Measurements from ENCODE around the gene ARL5C.
A peak's percentile ranks its signal among the peaks of the same experiment; 100 is the strongest.

Gene ARL5C, protein sequence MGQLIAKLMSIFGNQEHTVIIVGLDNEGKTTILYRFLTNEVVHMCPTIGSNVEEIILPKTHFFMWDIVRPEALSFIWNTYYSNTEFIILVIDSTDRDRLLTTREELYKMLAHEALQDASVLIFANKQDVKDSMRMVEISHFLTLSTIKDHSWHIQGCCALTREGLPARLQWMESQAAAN

GRCh38 chr17:39165841-39166349 lies at the start of gene ARL5C:
Gene ARL5C (minus strand): TSS chr17:39166161. CDS start chr17:39165760, 401 bp downstream.
- DNase-seq (ENCODE audit: low read depth), result no peak

DNA sequence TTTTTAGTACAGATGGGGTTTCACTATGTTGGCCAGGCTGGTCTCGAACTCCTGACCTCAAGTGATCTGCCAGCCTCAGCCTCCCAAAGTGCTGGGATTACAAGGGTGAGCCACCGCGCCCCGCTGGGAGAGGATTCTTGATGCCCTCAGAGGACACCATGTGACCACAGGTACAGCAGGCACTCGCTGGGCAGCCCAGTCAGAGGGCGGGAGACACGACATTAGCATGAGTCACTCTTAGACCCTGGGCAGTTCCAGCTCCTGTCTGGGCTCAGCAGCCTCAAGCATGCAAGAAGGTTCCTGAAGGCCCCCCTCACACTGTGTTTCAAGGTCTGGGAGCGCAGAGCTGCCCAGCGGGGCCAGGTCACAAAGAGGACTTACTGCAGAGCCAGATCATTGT lies 47.9 kb upstream of the ARL5C start:
- peak; percentile 44 for DNase-seq (ENCODE audit: low read depth)

- no peak for DNase-seq (ENCODE audit: low read depth)
Measured at GRCh38 chr17:39212841-39213480, 47.0 kb upstream of the ARL5C start.

DNA sequence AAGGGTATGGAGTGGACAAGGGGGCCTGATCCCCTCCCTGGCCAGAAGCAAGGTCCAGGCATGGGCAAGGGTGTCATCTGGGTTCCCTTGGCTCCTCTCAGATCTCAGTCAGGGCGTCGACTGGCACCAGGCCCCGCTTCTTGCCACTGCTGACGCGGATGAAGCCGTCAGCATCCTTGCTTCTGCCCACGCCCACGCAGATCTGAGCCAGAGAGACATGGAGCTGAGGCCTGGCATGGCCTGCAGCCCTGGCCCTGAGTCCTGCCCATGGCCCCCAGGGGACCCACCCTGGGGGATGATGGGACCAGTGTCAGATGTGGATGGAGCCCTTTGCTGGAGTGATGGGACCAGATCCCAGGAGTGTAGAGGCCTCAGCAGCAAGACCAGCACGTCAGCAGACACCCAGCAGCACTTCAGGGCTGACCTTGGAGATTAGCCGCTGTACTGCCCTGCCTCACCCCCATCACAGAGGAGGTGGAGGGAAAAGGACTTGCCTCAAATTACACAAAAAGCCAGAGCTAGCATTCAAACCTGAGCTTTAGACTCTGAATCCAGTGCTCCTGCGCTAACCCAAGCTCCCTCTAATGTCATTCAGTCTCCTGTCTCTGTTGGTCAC lies 46.3 kb upstream of the ARL5C start:
- no peak for DNase-seq (ENCODE audit: low read depth)

DNA sequence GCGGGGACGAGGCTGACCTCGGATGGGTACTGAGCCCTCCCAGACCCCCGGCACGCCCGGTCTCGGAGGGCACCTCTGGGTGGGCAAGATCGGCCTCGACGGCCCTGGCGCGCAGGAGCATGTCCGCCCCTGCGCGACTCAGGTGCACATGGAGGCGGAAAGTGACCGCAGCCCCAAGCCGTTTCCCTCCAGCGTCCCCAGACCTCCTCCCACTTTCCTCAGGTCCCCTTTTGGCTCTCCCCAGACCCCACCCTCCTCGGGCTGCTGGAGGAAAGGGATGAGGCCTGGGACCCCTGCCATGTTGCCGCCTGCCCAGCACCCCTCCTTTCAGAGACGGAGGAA lies 44.1 kb upstream of the ARL5C start:
- no peak for DNase-seq (ENCODE audit: low read depth)

GRCh38 chr17:39209317-39210092 lies 43.5 kb upstream of the ARL5C start:
- DNase-seq (ENCODE audit: low read depth), result peak; percentile 28

DNA sequence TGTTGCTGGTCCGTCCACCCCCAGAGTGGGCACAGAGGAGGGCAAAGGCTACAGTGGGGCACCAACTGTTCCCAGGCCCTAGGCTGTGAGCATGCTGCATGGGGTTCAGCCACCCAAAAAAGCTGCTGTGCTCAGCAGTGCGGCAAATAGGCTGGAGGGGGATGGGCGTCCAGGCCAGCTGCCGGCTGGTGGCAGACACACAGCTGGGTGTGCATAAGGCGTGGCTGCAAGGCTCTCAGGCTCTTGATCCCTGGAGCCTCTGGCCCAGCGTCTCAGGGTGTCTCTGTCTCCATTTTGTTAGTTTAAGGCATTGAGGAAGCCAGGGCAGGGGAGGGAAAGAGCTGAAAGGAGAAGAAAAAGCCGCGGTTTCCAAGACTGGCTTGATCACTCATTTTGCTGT lies 42.9 kb upstream of the ARL5C start:
- DNase-seq (ENCODE audit: low read depth), result no peak

- DNase-seq (ENCODE audit: low read depth), result no peak
Measured at GRCh38 chr17:39208136-39208535, 42.2 kb upstream of the ARL5C start.

- no peak for DNase-seq (ENCODE audit: low read depth)
Measured at GRCh38 chr17:39205112-39205526, 39.2 kb upstream of the ARL5C start.

DNA sequence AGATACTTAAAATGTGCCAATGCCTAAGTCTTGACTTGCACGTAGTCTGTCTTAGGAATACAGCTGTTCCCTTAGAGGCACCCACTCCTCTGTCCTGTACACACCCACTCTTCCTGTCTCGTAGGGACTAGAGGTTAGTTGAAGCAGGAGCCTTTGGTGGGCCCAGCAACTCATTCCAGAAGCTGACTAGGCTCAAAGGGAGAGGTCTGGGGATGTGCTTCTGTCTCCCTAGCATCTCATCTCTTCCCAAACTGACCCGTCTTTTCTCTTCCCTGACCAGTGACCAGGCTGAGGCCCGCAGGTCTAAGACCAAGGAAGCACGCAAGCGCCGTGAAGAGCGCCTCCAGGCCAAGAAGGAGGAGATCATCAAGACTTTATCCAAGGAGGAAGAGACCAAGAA lies 38.3 kb upstream of the ARL5C start:
- DNase-seq (ENCODE audit: low read depth), result no peak

DNA sequence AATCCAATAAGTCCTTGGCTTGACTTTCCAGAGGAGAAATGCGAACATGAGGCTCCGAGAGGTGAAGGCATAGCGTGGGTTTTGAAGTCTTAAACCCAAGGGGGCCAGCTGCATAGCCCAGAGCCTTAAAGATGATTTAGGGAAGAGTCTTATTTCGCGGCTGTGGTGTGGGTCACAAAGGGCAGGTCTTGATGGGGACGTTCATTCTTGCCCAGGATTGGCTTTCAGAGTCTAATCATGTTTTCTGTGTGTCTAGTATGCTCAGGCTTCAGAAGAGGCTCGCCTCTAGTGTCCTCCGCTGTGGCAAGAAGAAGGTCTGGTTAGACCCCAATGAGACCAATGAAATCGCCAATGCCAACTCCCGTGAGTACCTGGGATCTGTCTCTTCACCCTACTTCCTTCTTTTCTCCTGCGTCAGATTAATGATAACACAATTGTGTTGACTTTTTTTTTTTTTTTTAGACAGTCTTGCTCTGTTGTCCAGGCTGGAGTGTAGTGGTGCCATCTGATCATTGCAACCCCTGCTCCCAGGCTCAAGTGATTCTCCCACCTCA lies 35.1 kb upstream of the ARL5C start:
- DNase-seq (ENCODE audit: low read depth), result no peak

DNA sequence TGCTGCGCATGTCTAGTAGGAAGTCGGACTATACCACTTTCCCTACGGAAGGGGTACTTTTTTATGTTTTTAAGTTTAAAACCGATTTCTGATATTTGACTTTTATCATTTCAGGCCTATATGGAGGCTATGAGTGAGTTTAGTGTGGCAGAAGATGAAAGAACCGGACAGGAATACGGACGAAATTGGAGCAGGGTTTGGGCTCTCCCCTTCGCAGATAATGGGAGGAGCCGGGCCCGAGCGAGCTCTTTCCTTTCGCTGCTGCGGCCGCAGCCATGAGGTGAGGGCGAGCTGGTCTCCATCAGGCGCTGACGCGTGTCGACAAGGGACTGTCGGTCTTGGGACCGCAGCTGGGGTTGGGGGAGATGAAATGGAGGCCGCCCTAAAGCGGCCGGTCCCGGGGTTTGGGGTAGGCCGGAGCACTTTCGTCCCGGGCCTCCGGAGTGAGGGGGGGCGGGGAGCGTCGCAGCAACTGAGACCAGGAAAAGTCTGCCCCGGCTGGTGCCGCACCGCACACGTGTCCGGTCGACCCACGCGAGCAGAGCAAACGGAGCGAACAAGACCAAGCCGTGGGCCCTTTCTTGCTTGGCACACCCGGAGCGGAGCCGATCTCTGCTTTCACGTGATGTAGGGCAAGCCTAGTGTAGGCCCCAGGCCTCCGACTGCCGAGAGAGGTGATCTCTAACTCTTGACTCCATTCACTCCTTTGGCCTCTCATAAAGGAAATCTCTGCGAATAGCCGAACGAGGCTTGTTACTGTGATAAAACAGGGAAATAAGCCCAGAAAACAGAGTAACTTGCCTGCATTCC lies 34.3 kb upstream of the ARL5C start, which contains the start of gene RPL19:
Gene RPL19, plus strand, starts transcription at position 214 of the 810 bp plus-strand sequence. Its CDS starts 62 bp downstream, at position 276.
- DNase-seq (ENCODE audit: low read depth), result peak; percentile 36

DNA sequence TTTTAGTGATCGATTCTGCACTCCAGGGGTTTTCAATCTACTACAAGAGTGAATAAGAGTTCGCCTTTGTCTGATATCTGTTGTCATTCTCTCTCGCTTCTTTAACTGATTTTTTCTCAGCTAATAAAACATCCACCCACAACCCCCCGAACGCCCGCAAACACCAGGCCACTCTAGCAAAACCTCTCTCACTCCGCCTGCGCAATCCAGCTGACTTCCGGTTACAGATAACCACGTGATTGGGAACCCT lies 33.8 kb upstream of the ARL5C start:
- peak; percentile 95 for DNase-seq (ENCODE audit: low read depth)

- DNase-seq (ENCODE audit: low read depth), result no peak
Measured at GRCh38 chr17:39198186-39198566, 32.2 kb upstream of the ARL5C start.

DNA sequence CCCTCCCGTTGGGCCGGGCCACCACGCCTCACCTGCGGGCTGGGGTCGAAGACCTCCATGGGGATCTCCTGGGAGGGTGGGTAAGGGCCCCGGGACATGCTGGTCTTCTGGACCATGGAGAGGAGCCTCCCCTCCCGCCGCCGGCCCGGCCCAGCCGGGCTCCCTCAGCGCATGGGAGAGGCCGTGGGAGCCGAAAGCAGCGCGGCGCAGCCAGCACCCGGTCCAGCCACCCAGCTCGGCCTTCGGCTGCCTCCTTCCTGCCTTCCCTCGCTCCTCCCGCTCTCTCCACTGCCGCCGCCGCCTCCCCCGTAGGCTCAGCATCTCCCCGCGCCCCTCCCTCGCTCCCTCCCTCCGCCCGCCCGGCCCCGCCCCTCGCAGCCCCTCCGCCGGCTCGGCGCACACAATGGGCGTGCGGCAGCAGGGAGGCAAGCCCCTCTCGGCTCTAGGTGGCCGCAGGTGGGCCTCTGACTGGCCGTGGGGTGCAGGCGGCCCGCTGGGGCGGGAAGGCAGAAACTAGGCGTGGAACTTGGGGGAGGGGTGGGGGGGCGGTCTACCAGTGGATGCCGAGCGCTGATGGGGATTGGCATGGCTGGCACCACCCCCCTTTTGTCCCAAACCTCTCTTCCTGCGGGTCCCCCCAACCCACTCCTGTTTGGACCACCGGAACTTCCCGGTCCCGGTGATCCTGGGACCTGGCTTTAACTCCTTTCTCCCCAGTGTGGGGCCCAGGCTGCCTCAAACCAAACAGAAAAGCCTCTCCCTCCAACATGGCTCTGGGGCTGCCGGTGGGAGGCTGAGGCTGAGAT lies 31.6 kb upstream of the ARL5C start, which contains the start of gene CACNB1:
Gene CACNB1, minus strand, starts transcription at position 290 of the 806 bp plus-strand sequence. Its CDS starts 174 bp downstream, at position 116.
- peak; percentile 62 for DNase-seq (ENCODE audit: low read depth)

- no peak for DNase-seq (ENCODE audit: low read depth)
Measured at GRCh38 chr17:39196808-39197291, 30.9 kb upstream of the ARL5C start.

DNA sequence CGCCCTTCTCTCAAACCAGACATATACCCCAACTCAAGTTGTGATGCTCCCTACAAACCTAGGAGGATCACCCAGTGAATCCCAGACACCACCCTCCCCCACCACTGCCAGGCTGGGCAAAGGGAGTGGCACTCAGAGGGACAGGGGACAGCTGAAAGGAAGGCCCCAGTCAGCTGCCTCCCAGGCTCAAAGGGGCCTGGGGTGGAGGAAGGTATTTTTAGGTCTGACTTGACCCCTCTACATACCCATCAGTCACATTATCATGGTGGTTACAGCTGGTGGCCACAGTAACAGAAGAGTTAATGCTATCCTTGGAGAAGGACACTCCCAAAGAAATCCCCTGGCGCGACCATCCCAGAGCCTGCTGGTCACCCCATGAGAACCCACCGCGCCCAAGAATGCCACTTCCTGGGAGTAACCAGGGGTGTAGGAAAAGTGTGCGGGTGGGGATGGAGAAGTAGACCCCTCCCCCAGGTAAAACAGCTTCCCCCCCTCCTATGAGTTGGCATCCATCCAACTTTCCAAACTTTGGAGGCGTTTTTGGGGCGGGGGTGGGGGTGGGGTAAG lies 30.4 kb upstream of the ARL5C start:
- DNase-seq (ENCODE audit: low read depth), result no peak

DNA sequence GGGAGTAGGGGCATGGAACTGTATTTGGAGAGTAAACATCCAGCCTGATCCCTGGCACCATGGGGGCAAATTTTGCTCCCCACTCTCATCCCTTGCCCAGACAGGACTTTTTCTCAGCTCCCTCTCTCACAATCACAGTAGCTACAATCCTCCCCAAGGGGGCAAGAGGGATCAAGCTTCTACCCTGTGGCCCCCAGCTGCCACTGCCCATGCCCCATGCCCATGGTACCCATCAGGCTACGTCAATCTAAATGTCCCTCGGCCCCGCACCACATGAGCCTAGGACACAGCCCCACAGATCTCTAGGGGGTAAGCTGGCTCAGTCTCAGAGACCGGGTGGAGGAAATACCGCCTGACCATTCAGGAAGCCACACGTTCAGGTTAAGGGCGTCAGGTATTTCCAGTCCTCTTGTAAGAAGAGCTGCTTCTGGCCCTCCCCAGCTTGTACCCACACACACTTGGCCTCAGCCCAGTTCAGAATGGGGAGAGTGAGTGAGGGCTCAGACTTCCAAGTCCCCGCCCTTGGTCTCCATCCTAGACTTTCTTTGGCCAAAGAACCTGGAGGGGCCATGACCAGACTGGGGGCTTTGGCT lies 29.7 kb upstream of the ARL5C start:
- DNase-seq (ENCODE audit: low read depth), result no peak

DNA sequence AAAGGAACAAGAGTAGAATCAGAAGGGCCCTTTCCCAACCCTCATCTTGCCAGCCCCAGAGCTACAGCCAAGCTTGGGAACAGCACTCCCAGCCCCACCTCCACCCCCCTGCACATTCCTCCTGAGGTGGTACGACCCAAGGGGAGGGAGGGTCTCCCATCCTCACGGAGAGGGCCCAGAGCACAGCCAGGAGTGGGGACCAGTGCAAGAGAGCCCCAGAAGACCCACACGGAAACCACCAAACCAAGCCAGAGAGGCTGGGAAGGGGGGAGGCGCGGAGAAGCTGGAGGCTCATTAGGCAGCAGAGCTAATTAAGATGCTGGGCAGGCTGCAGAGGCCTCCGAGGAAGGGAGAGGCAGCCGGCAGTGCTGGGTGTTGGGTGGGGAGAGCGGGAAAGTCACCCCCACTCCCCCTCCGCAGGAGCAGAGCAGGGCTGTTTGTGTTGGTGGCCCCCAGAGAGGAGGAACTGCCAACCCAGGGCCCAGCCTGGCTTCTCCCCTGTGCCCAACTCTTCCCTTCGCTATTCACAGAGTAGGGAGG lies 29.1 kb upstream of the ARL5C start:
- DNase-seq (ENCODE audit: low read depth), result no peak
